Measurements from ENCODE around the gene LETMD1.

The LETMD1 gene

GRCh38 chr12:51047655-51048540 lies at the start of gene LETMD1:
Gene LETMD1, plus strand, starts transcription at chr12:51048327. Its CDS starts 30 bp downstream, at chr12:51048357.
- Histone ChIP-seq H3K27ac (ENCODE audit: low read length) (peak within 1 kb of the TSS; percentile 25), H3K4me3 (ENCODE audit: low read length) (peak within 1 kb of the TSS; percentile 81), H3K4me1 (ENCODE audit: control insufficient read depth, low read depth, low read length) (peaks cover 6% of the 10 kb centered on the region), H3K9ac (ENCODE audit: low read length) (peak within 1 kb of the TSS; percentile 75), H3K36me3 (ENCODE audit: control insufficient read depth, low read depth, low read length) (peaks cover 4% of the 10 kb centered on the region), H3K27me3 (ENCODE audit: control insufficient read depth, insufficient read depth, low read length) (no peaks in the 10 kb centered on the region), H3K9me3 (ENCODE audit: control insufficient read depth, low read depth, low read length) (no peaks in the 10 kb centered on the region)

GRCh38 chr12:50999093-50999492 lies 49.0 kb upstream of the LETMD1 start:
- H3K4me3 ChIP-seq (ENCODE audit: low read length) = no peak overlapping the region
- H3K27me3 ChIP-seq (ENCODE audit: control insufficient read depth, insufficient read depth, low read length) = no peaks in the 10 kb centered on the region
- no peak overlapping the region for H3K9ac ChIP-seq (ENCODE audit: low read length)
- peaks cover 35% of the 10 kb centered on the region for H3K36me3 ChIP-seq (ENCODE audit: control insufficient read depth, low read depth, low read length)
- no peak overlapping the region for H3K27ac ChIP-seq (ENCODE audit: low read length)
- H3K4me1 ChIP-seq (ENCODE audit: control insufficient read depth, low read depth, low read length) = no peaks in the 10 kb centered on the region
- no peaks in the 10 kb centered on the region for H3K9me3 ChIP-seq (ENCODE audit: control insufficient read depth, low read depth, low read length)

- Histone ChIP-seq H3K9ac (ENCODE audit: low read length) (no peak overlapping the region), H3K9me3 (ENCODE audit: control insufficient read depth, low read depth, low read length) (no peaks in the 10 kb centered on the region), H3K4me3 (ENCODE audit: low read length) (no peak overlapping the region), H3K4me1 (ENCODE audit: control insufficient read depth, low read depth, low read length) (peaks cover under 1% of the 10 kb centered on the region), H3K27me3 (ENCODE audit: control insufficient read depth, insufficient read depth, low read length) (no peaks in the 10 kb centered on the region), H3K36me3 (ENCODE audit: control insufficient read depth, low read depth, low read length) (peaks cover 35% of the 10 kb centered on the region), H3K27ac (ENCODE audit: low read length) (no peak overlapping the region)
Observed at GRCh38 chr12:51000245-51000644, 47.9 kb upstream of the LETMD1 start.

GRCh38 chr12:51001799-51002198 lies 46.3 kb upstream of the LETMD1 start:
- Histone ChIP-seq H3K9ac (ENCODE audit: low read length) (no peak overlapping the region), H3K27ac (ENCODE audit: low read length) (no peak overlapping the region), H3K36me3 (ENCODE audit: control insufficient read depth, low read depth, low read length) (peaks cover 25% of the 10 kb centered on the region), H3K27me3 (ENCODE audit: control insufficient read depth, insufficient read depth, low read length) (no peaks in the 10 kb centered on the region), H3K4me3 (ENCODE audit: low read length) (no peak overlapping the region), H3K4me1 (ENCODE audit: control insufficient read depth, low read depth, low read length) (peaks cover 6% of the 10 kb centered on the region), H3K9me3 (ENCODE audit: control insufficient read depth, low read depth, low read length) (no peaks in the 10 kb centered on the region)

GRCh38 chr12:51004504-51004903 lies 43.6 kb upstream of the LETMD1 start:
- peaks cover 17% of the 10 kb centered on the region for H3K36me3 ChIP-seq (ENCODE audit: control insufficient read depth, low read depth, low read length)
- no peaks in the 10 kb centered on the region for H3K27me3 ChIP-seq (ENCODE audit: control insufficient read depth, insufficient read depth, low read length)
- no peak overlapping the region for H3K4me3 ChIP-seq (ENCODE audit: low read length)
- H3K27ac ChIP-seq (ENCODE audit: low read length) = peak overlapping the region; percentile 20
- no peaks in the 10 kb centered on the region for H3K9me3 ChIP-seq (ENCODE audit: control insufficient read depth, low read depth, low read length)
- H3K9ac ChIP-seq (ENCODE audit: low read length) = no peak overlapping the region
- peaks cover 13% of the 10 kb centered on the region for H3K4me1 ChIP-seq (ENCODE audit: control insufficient read depth, low read depth, low read length)

GRCh38 chr12:51005030-51005429 lies 43.1 kb upstream of the LETMD1 start:
- H3K27me3 ChIP-seq (ENCODE audit: control insufficient read depth, insufficient read depth, low read length) = no peaks in the 10 kb centered on the region
- H3K4me3 ChIP-seq (ENCODE audit: low read length) = no peak overlapping the region
- H3K36me3 ChIP-seq (ENCODE audit: control insufficient read depth, low read depth, low read length) = peaks cover 15% of the 10 kb centered on the region
- no peaks in the 10 kb centered on the region for H3K9me3 ChIP-seq (ENCODE audit: control insufficient read depth, low read depth, low read length)
- H3K9ac ChIP-seq (ENCODE audit: low read length) = no peak overlapping the region
- H3K27ac ChIP-seq (ENCODE audit: low read length) = peak overlapping the region; percentile 20
- H3K4me1 ChIP-seq (ENCODE audit: control insufficient read depth, low read depth, low read length) = peaks cover 15% of the 10 kb centered on the region

GRCh38 chr12:51005671-51006070 lies 42.5 kb upstream of the LETMD1 start:
- Histone ChIP-seq H3K4me3 (ENCODE audit: low read length) (no peak overlapping the region), H3K9ac (ENCODE audit: low read length) (no peak overlapping the region), H3K9me3 (ENCODE audit: control insufficient read depth, low read depth, low read length) (no peaks in the 10 kb centered on the region), H3K4me1 (ENCODE audit: control insufficient read depth, low read depth, low read length) (peaks cover 15% of the 10 kb centered on the region), H3K27me3 (ENCODE audit: control insufficient read depth, insufficient read depth, low read length) (no peaks in the 10 kb centered on the region), H3K27ac (ENCODE audit: low read length) (no peak overlapping the region), H3K36me3 (ENCODE audit: control insufficient read depth, low read depth, low read length) (peaks cover 13% of the 10 kb centered on the region)

- Histone ChIP-seq H3K9ac (ENCODE audit: low read length) (no peak overlapping the region), H3K36me3 (ENCODE audit: control insufficient read depth, low read depth, low read length) (peaks cover 13% of the 10 kb centered on the region), H3K27ac (ENCODE audit: low read length) (peak overlapping the region; percentile 26)
Observed at GRCh38 chr12:51008329-51009055, 39.6 kb upstream of the LETMD1 start.

GRCh38 chr12:51009056-51009440 lies 39.1 kb upstream of the LETMD1 start:
- Histone ChIP-seq H3K27ac (ENCODE audit: low read length) (peak overlapping the region; percentile 26), H3K4me1 (ENCODE audit: control insufficient read depth, low read depth, low read length) (peaks cover 21% of the 10 kb centered on the region), H3K27me3 (ENCODE audit: control insufficient read depth, insufficient read depth, low read length) (no peaks in the 10 kb centered on the region), H3K36me3 (ENCODE audit: control insufficient read depth, low read depth, low read length) (peaks cover 13% of the 10 kb centered on the region), H3K9ac (ENCODE audit: low read length) (no peak overlapping the region), H3K9me3 (ENCODE audit: control insufficient read depth, low read depth, low read length) (no peaks in the 10 kb centered on the region), H3K4me3 (ENCODE audit: low read length) (no peak overlapping the region)

More at GRCh38 chr12:51008329-51009055, 39.6 kb upstream of the LETMD1 start:
- H3K4me3 ChIP-seq (ENCODE audit: low read length) = no peak overlapping the region
- no peaks in the 10 kb centered on the region for H3K27me3 ChIP-seq (ENCODE audit: control insufficient read depth, insufficient read depth, low read length)
- H3K9me3 ChIP-seq (ENCODE audit: control insufficient read depth, low read depth, low read length) = no peaks in the 10 kb centered on the region
- peaks cover 21% of the 10 kb centered on the region for H3K4me1 ChIP-seq (ENCODE audit: control insufficient read depth, low read depth, low read length)

- H3K4me1 ChIP-seq (ENCODE audit: control insufficient read depth, low read depth, low read length) = peaks cover 15% of the 10 kb centered on the region
- no peaks in the 10 kb centered on the region for H3K9me3 ChIP-seq (ENCODE audit: control insufficient read depth, low read depth, low read length)
- H3K9ac ChIP-seq (ENCODE audit: low read length) = no peak overlapping the region
- no peak overlapping the region for H3K27ac ChIP-seq (ENCODE audit: low read length)
- no peak overlapping the region for H3K4me3 ChIP-seq (ENCODE audit: low read length)
- no peaks in the 10 kb centered on the region for H3K27me3 ChIP-seq (ENCODE audit: control insufficient read depth, insufficient read depth, low read length)
- peaks cover 2% of the 10 kb centered on the region for H3K36me3 ChIP-seq (ENCODE audit: control insufficient read depth, low read depth, low read length)
Observed at GRCh38 chr12:51011955-51012354, 36.2 kb upstream of the LETMD1 start.

GRCh38 chr12:51012570-51013236 lies 35.4 kb upstream of the LETMD1 start:
- Histone ChIP-seq H3K4me3 (ENCODE audit: low read length) (no peak overlapping the region), H3K9ac (ENCODE audit: low read length) (no peak overlapping the region), H3K4me1 (ENCODE audit: control insufficient read depth, low read depth, low read length) (peaks cover 15% of the 10 kb centered on the region), H3K27me3 (ENCODE audit: control insufficient read depth, insufficient read depth, low read length) (no peaks in the 10 kb centered on the region), H3K27ac (ENCODE audit: low read length) (no peak overlapping the region), H3K9me3 (ENCODE audit: control insufficient read depth, low read depth, low read length) (no peaks in the 10 kb centered on the region), H3K36me3 (ENCODE audit: control insufficient read depth, low read depth, low read length) (no peaks in the 10 kb centered on the region)
